ENCODE data around the gene LDAH. TPM values are rescaled to one million over a fixed set of nuclear protein-coding genes. Genes with fewer than 3 reads are reported as not detected.
"Not testable (repeated sequence)": the region's sequence is repeated elsewhere in the genome, so short reads cannot be mapped to it uniquely, and the experiment has no call there.

The LDAH gene
- total RNA-seq, 1 donor from 2014 or later, result 11.6 TPM

- DNase-seq, result no peak
Measured at GRCh38 chr2:20722592-20723240, 100.2 kb downstream of the LDAH start.

- DNase-seq, result no peak
Measured at GRCh38 chr2:20717641-20718040, 105.3 kb downstream of the LDAH start.

- DNase-seq, result not testable (repeated sequence)
Measured at GRCh38 chr2:20716164-20716563, 106.7 kb downstream of the LDAH start.

- DNase-seq, result not testable (repeated sequence)
Measured at GRCh38 chr2:20714412-20714811, 108.5 kb downstream of the LDAH start.

- not testable (repeated sequence) for DNase-seq
Measured at GRCh38 chr2:20713585-20713984, 109.3 kb downstream of the LDAH start.

GRCh38 chr2:20711641-20712040, 111.3 kb downstream of the LDAH start:
- DNase-seq, result not testable (repeated sequence)

- DNase-seq, result no peak
Measured at GRCh38 chr2:20707601-20708000, 115.3 kb downstream of the LDAH start.

GRCh38 chr2:20706786-20707185, 116.1 kb downstream of the LDAH start:
- no peak for DNase-seq

GRCh38 chr2:20706217-20706616, 116.7 kb downstream of the LDAH start:
- no peak for DNase-seq

GRCh38 chr2:20704886-20705285, 118.0 kb downstream of the LDAH start:
- DNase-seq, result no peak

GRCh38 chr2:20702563-20702962, 120.3 kb downstream of the LDAH start:
- DNase-seq, result no peak

- DNase-seq, result no peak
Measured at GRCh38 chr2:20698916-20699613, 123.8 kb downstream of the LDAH start.

GRCh38 chr2:20697322-20697934, 125.5 kb downstream of the LDAH start:
- no peak for DNase-seq

GRCh38 chr2:20696366-20696765, 126.5 kb downstream of the LDAH start:
- DNase-seq, result peak; percentile 70

- no peak for DNase-seq
Measured at GRCh38 chr2:20693317-20693716, 129.6 kb downstream of the LDAH start.

GRCh38 chr2:20692081-20692480, 130.8 kb downstream of the LDAH start:
- DNase-seq, result no peak

- DNase-seq, result no peak
Measured at GRCh38 chr2:20691076-20691734, 131.7 kb downstream of the LDAH start.

- no peak for DNase-seq
Measured at GRCh38 chr2:20689428-20690264, 133.3 kb downstream of the LDAH start.

GRCh38 chr2:20687260-20687832, 135.6 kb downstream of the LDAH start:
- DNase-seq, result no peak

GRCh38 chr2:20684581-20685063, 138.3 kb downstream of the LDAH start:
- no peak for DNase-seq

GRCh38 chr2:20682167-20682920, 140.6 kb downstream of the LDAH start:
- DNase-seq, result no peak
